GM21825 (cell line): Measurements from ENCODE around the gene TMCC1.
"Not testable (repeated sequence)": the region's sequence is repeated elsewhere in the genome, so short reads cannot be mapped to it uniquely, and the experiment has no call there.

ENCODE experiments used
- ATAC-seq: cut with Tn5 transposase; IDR thresholded peaks from one replicate; pipeline ENCODE4 v1.9.1; 2021; ENCODE audit warnings: mild to moderate bottlenecking, moderate library complexity; ENCODE audit not compliant: unreplicated experiment

The TMCC1 gene

GRCh38 chr3:129837065-129837642, 56.4 kb downstream of the TMCC1 start:
- ATAC-seq = no peak

DNA sequence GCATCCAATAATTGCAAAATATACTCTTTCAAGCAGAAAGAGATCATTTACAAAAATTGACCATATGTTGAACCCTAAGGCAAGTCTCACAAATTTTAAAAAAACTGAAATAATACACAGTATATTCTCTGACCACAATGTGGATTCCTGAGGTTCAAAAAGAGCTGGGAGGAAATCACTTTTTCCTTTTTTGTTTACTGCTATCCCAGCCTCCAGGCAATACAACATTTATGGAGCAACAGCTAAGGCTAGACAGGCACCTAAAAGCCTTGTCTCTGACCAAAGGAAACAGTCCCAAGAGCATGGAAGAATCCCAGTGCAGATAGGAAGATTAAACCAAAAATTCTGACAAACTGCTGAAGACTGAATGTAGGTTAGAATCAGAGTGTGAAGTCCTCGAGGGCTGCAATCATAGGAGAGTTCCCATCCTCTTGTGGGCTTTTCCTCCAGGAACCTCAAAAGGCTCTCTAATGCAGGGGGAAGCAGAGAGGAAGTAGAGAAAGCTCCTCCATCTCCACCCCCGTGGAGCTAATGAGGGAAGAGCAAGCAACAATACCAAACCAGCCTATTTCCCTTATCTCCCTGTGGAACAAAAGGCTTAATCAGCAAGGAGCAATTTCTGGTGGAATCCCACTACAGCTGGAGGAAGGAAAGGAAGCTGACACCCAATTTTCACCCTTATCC, 57.0 kb downstream of the TMCC1 start:
- no peak for ATAC-seq

GRCh38 chr3:129835198-129835597, 58.3 kb downstream of the TMCC1 start:
- no peak for ATAC-seq

DNA sequence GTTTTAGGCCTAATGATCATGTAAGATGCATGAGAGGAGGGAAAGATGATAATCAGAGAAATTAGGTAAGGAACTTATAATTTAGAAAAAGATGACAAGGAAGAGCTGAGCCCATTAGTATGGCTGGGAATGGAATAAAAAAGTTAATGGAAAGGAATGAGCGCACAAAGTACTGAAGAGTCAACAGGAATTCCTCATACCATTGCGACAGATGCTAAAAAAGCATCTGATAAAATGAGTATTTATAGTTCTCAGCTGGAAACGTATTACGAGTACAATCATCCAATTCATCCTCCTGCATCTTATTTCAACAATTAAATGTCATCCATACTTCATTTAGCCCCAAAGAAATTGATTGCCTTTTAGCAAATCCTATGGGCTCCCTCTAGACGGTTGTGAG, 58.9 kb downstream of the TMCC1 start:
- ATAC-seq = no peak

GRCh38 chr3:129831942-129832341, 61.6 kb downstream of the TMCC1 start:
- ATAC-seq = not testable (repeated sequence)

DNA sequence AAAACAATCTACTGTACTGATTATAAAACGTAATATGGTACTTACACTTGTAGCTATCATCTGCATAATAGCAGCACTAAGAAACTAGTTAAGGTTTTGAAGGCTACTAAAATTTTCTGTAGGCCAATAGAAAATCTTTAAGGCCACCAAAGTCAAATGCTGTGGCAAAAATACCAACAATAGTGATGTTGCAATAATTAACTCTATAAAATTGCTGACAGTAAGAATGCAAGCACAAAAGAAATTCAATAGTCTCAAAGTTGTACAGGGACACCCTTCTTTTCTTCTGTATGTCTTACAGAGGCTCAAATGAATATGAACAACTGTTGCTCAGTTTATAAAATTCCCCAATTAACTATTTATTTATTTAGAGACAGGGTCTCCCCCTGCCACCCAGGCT, 62.0 kb downstream of the TMCC1 start:
- no peak for ATAC-seq

- no peak for ATAC-seq
Measured at GRCh38 chr3:129829640-129830039, 63.9 kb downstream of the TMCC1 start.

- ATAC-seq = peak; percentile 90
Measured at GRCh38 chr3:129827765-129828164, 65.7 kb downstream of the TMCC1 start.

DNA sequence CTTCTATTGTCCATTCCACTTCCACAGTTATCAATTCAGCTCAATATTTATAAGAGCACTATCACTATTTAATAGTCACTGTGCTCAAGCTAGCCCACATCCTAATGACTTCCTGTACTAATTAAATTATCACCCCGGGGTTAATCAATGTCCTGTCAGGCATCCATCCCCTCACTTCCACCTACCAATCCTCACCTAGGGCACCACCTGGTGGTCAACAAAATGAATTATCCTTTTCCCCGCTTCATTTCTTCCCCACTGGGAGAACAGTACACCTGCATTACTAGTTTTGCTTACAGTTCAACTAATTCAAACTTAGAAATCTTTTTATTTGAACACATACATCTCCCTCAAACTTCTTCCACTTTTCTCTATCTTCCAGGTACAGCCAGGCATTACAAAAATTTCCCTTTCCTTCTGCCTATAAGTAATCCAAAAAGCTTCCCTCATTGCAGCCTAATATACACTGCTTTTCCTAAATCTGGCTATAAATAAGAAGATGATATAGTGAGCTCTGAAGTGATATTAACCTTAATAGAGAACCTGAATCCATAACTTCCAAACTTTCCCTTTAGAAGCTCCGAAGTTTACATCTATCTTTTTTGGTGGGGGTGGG, 68.5 kb downstream of the TMCC1 start:
- no peak for ATAC-seq

- ATAC-seq = no peak
Measured at GRCh38 chr3:129822679-129823078, 70.8 kb downstream of the TMCC1 start.

- ATAC-seq = no peak
Measured at GRCh38 chr3:129822241-129822640, 71.3 kb downstream of the TMCC1 start.

GRCh38 chr3:129820587-129820986, 72.9 kb downstream of the TMCC1 start:
- no peak for ATAC-seq

DNA sequence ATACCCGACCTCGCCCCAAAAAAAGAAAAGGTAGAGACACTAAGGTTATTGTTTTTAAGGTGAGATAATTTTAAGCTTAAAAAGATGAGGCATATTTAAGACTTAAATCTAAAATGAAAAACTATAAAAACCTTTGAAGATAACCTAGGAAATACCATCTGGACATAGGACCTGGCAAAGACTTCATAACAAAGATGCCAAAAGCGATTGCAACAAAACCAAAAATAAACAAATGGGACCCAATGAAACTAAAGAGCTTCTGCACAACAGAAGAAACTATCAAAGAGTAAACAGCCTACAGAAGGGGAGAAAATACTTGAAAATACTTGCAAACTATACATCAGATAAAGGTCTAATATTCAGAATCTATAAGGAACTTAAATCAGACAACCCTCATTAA, 80.9 kb downstream of the TMCC1 start:
- ATAC-seq = no peak

DNA sequence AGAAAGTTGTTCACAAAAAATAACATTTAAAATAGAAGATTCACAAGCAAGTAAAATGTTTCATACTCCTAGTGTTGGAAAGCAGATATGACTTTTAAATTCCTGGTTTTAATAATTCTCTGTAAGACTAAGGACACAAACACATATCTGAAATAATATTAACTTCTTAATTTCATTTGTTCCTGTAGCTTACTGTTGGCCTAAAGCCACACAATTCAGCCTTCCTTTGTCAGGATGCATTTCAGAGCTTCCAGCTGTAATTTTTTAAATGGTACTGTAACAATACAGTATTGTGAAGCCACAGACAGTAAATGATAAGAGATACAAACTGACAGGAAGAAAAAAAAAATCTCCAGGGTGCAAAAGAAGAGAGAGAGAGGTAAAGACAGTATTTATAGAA, 84.2 kb downstream of the TMCC1 start:
- no peak for ATAC-seq

DNA sequence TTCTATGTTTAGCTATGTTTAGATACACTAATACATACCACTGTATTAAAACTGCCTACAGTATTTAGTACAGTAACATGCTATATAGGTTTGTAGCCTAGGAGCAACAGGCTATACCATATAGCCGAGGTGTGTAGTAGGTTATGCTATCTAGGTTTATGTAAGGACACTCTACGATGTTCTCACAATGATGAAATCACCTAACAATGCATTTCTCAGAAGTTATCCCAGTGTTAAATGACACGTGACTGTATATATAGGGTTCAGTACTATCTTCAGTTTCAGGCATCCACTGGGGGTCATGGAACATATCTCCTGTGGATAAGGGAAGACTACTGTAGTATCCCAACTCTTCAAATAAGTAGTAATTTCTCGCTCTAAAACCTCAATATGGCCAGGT, 97.4 kb downstream of the TMCC1 start:
- no peak for ATAC-seq

DNA sequence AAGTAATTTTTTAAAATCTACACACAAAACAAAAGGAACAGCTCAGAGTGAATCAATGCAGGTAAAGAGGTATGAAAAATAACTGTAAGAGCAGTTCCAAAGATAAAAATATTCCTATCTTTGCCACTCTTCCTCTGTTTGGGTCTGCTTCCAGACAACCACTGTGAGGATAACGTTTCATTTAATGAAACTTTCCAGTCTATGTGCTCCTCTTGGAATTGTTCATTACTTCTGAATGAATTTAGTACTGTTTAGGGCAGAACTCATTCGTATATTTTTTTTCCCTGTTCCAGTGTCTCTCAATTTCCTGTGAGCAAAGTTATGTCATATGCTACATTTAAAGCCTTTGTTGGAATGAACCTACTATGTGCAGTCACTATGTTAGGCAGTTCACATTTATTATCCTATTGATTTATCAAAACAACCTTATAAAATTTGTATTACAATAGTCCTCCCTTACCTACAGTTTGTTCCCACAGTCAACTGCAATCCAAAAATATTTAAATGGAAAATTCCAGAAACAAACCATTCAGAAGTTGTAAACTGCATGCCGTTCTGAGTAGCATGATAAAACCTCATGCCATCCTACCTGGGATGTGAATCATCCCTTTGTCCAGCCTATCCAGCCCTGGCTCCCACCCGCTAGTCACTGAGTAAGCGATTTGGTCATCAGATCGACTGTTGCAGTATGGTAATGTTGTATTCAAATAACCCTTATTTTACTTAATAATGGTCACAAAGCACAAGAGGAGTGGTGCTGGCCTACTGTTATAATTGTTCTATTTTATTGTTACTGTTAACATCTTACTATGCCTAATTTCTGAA, 98.1 kb downstream of the TMCC1 start:
- ATAC-seq = no peak

- no peak for ATAC-seq
Measured at GRCh38 chr3:129794311-129795185, 99.0 kb downstream of the TMCC1 start.

DNA sequence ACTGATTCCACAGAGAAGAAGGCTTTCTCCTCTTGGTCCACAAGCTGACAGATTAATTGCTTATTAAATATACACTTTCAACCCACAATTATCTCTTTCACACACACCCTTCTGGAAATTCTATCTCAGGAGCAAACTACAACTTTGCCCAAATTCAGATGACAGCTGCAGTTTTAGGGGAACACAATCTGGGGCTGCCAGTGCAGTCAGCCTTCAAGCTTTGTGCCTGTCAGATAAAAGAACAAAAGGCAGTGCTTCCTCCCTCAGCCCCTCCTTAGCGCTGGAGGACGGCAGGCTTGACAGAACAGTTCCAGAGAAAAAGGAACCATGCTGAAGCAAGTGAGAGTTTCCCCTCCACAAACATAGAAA, 99.6 kb downstream of the TMCC1 start:
- no peak for ATAC-seq

GRCh38 chr3:129793319-129793718, 100.2 kb downstream of the TMCC1 start:
- no peak for ATAC-seq

DNA sequence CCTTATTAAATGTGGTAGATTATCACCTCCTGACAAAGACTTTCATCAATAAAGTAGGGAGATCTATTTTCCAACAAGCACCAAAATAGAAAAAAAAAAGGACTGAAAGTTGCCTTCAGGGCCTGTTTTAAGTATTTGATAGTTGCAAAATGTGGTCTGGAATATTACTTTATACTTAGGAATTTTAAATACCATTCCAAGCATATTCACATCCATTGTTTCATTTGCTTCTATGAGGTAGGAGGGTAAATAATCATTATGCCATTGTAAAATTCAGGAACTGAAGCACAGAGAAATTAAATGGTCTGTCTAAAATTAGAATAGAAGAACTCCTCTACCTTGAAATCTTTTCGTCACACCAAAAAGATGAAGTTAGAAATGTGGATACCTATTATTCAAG, 110.0 kb downstream of the TMCC1 start:
- ATAC-seq = no peak

- no peak for ATAC-seq
Measured at GRCh38 chr3:129778871-129779270, 114.6 kb downstream of the TMCC1 start.
